A673 (cell line): ENCODE results near the gene SCAMP4.

Experiments
- EZH2 ChIP-seq: fragments of 200-600 bp; sonication (generic); IDR thresholded peaks from 2 replicates; pipeline ENCODE4 v1.6.1; 2017; ENCODE audit warnings: borderline replicate concordance, low read depth, mild to moderate bottlenecking, mixed read lengths, antibody characterized with exemption, low read length; ENCODE audit not compliant: poor library complexity, severe bottlenecking
- TF ChIP-seq, protein P1 (sequence below): fragments of 300-800, 200-600 bp; sonication (generic); conservative IDR thresholded peaks from 2 replicates; pipeline ENCODE4 v1.5.1; 2017; ENCODE audit warnings: low read depth, mild to moderate bottlenecking, antibody characterized with exemption, low read length, moderate library complexity, mixed read lengths

DNA sequence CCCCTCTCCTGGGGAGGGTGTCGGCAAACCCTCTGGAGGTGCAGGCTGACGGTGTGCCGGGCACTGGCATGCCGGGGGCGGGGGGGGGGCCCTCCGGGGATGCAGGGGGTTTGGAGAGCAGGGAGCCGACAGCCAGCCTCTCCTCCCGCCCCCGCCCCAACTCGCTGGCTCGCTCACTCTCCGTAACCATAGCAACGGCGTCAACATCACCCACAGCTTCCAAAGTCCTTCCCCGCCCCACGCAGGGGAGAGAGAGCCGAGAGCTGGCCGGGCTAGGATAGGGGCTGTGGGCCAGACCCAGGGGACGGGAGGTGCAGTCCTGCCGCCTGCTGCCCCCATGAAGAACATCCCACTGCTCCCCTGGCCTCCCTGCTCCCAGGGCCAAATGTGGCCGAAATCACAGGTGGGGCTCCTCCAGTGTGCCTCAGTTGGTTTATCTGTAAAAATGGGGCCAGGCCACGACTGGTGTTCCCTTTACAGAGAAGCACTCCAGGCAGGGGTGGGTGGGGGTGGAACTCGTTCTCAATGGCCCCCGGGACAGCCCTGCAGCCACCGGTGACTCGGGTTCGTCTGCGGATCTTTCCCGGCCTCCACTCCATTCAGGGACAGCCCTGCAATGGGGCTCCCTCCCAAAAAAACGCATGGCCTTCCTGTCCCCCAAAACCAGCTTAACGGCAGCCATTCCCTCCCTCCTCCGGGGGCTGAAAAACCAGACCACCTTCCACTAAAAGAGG lies 45.0 kb upstream of the SCAMP4 start:
- TF ChIP-seq, protein P1, sequence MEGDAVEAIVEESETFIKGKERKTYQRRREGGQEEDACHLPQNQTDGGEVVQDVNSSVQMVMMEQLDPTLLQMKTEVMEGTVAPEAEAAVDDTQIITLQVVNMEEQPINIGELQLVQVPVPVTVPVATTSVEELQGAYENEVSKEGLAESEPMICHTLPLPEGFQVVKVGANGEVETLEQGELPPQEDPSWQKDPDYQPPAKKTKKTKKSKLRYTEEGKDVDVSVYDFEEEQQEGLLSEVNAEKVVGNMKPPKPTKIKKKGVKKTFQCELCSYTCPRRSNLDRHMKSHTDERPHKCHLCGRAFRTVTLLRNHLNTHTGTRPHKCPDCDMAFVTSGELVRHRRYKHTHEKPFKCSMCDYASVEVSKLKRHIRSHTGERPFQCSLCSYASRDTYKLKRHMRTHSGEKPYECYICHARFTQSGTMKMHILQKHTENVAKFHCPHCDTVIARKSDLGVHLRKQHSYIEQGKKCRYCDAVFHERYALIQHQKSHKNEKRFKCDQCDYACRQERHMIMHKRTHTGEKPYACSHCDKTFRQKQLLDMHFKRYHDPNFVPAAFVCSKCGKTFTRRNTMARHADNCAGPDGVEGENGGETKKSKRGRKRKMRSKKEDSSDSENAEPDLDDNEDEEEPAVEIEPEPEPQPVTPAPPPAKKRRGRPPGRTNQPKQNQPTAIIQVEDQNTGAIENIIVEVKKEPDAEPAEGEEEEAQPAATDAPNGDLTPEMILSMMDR: no peak
- no peak for TF ChIP-seq EZH2
